NCI-H2081 treated with DMSO at 0.1 percent for 48 hours (cell line): ENCODE data around the gene FAM180B.
"Not testable (repeated sequence)": the region's sequence is repeated elsewhere in the genome, so short reads cannot be mapped to it uniquely, and the experiment has no call there.

ENCODE experiments used
- DNase-seq: peaks from one replicate; lab custom pipeline; 2025; lab: John Stamatoyannopoulos, UW

FAM180B gene

GRCh38 chr11:47595029-47595428 lies 8.6 kb downstream of the FAM180B start:
- DNase-seq = no peak

GRCh38 chr11:47595967-47596366 lies 9.5 kb downstream of the FAM180B start:
- DNase-seq = no peak

- no peak for DNase-seq
Measured at GRCh38 chr11:47599902-47600301, 13.4 kb downstream of the FAM180B start.

- no peak for DNase-seq
Measured at GRCh38 chr11:47603295-47603694, 16.8 kb downstream of the FAM180B start.

GRCh38 chr11:47605921-47606320 lies 19.4 kb downstream of the FAM180B start:
- no peak for DNase-seq

- no peak for DNase-seq
Measured at GRCh38 chr11:47606731-47607130, 20.3 kb downstream of the FAM180B start.

GRCh38 chr11:47607380-47607779 lies 20.9 kb downstream of the FAM180B start:
- DNase-seq = no peak

GRCh38 chr11:47609675-47610074 lies 23.2 kb downstream of the FAM180B start:
- no peak for DNase-seq

GRCh38 chr11:47611348-47611794 lies 24.9 kb downstream of the FAM180B start:
- DNase-seq = no peak

- no peak for DNase-seq
Measured at GRCh38 chr11:47615249-47615648, 28.8 kb downstream of the FAM180B start.

- no peak for DNase-seq
Measured at GRCh38 chr11:47616726-47617416, 30.4 kb downstream of the FAM180B start.

GRCh38 chr11:47617417-47617809 lies 30.9 kb downstream of the FAM180B start:
- DNase-seq = no peak

GRCh38 chr11:47620836-47621378 lies 34.4 kb downstream of the FAM180B start:
- DNase-seq = no peak

GRCh38 chr11:47626234-47626633 lies 39.8 kb downstream of the FAM180B start:
- no peak for DNase-seq

GRCh38 chr11:47628026-47628425 lies 41.5 kb downstream of the FAM180B start:
- DNase-seq = no peak

- no peak for DNase-seq
Measured at GRCh38 chr11:47631473-47631872, 45.0 kb downstream of the FAM180B start.

GRCh38 chr11:47636331-47636730 lies 49.9 kb downstream of the FAM180B start:
- not testable (repeated sequence) for DNase-seq
